GM20000 (cell line): ENCODE measurements around the gene SREBF1.

Experiments
- DNase-seq: peaks from one replicate; pipeline ENCODE4 v3.0.0; 2012; ENCODE audit warnings: low spot score
- CTCF ChIP-seq: IDR thresholded peaks from 2 replicates; pipeline ENCODE4 v1.5.1; 2012; ENCODE audit warnings: mild to moderate bottlenecking, control low read depth; ENCODE audit errors: extremely low read depth, missing control alignments

Gene SREBF1

GRCh38 chr17:17877529-17878358, 41.0 kb upstream of the SREBF1 start:
- DNase-seq, result no peak
- no peak for TF ChIP-seq CTCF

DNA sequence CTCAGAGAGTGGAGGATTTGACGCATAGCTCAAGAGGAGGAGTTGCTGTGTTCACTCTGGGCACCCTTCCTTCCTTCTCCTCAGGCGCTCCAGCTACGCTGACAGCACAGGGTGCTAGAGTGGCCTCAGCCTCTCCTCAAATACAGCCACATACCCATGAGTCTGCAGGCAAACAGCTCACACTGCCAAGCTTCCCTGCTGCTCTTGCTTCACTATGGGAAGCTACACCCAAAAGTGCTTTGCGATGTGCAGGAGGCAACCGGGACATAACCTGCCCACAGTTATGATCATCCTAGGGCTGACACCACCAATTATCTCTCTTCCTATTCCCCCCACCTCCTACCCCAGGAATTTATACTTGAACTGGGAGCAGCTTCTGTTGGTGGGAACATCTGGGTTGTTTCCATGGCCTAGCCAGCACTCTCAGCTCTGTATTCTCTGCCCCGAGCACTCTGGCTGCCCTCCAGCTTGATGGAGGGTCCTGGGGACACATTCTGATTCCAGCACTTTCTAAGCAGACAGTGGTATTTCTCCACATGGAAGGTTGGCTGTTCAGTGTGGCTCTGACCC, 40.3 kb upstream of the SREBF1 start:
- no peak for TF ChIP-seq CTCF
- DNase-seq, result no peak

GRCh38 chr17:17874478-17874877, 37.7 kb upstream of the SREBF1 start:
- no peak for DNase-seq
- no peak for TF ChIP-seq CTCF

DNA sequence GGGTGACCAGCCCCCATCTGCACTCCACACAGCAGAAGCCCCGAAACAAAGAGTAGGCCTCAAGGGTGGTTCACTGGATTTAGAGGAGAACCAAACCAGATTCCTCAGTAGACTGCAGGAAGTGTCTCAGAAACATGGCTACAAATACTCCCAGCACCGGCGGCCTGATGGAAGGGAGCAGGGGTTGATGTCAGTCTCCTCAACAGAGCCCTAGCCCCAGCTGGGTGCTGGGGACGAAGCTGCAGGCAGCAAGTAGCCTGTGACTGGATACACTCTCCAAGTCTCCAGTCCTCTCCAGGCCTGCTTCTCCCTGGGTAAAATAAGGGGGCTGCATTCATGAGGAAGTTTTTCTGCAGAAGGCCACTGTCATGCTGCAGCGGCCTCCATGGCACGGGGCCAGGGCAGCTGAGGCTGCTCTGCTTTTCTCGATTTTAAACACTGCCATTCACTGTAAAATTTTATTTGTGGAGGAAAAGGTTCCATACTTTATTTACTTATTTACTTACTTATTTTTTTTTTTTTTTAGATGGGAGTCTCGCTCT, 36.7 kb upstream of the SREBF1 start:
- no peak for TF ChIP-seq CTCF
- DNase-seq, result no peak

DNA sequence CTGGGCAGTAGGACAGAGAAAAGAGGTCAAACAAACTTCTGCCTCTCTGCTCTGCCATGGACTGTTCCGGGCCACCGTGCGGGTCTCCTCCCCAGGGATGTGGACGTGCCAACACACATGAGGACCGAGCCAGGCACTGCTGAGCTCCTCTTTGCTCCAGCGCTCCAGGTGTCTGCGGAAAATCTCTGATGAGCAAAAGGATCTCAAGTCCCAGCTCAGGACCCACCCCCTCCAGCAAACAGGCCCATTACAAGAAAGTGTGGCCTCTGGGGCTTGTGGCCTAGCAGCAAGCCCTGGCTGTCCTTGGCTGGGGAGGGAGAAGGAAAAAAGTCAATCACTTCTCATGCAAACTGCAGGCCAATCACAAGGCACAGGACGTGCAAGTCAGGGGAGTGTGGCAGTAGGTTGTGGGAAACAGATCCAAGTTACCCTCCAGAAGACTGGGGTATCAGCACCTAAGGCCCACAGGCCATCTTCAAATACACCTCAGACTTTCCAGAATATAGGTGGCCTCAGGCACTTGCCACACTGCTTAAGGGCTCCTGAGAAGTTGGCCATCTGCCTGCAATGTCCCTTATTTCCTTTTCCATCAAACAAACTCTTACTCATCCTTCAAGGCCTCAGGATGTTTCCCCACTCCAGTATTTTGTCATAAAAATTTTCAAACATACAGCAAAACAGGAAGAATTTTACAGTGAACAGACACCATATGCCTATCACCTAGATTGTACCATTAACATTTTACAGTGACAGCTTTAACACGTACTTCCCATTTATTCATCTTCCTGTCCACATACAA, 36.0 kb upstream of the SREBF1 start:
- no peak for TF ChIP-seq CTCF
- no peak for DNase-seq

DNA sequence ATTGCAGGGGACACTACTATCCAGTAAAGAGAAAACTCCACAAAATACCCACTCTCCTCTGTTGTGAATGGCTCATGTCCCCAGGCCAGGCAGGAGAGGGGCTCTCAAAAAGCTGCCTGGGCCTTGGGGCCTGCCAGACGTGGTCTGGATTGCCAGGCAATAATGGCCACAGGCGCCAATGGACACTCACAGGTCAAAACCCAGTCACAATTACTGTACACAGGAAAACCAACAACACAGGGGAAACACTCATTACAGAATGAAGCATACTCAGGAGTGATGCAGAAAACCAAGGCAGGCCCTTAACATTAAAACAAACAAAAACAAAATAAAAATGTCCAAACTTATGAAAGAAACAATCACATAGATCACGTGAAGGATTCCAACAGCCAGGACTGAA, 35.1 kb upstream of the SREBF1 start:
- no peak for TF ChIP-seq CTCF
- DNase-seq, result no peak

GRCh38 chr17:17870247-17870646, 33.5 kb upstream of the SREBF1 start:
- DNase-seq, result no peak
- peak; percentile 13 for TF ChIP-seq CTCF
